Thoracic aorta (tissue), 2 donors: Measurements from ENCODE around the gene LYZ. TPM values are rescaled to one million over a fixed set of nuclear protein-coding genes. Genes with fewer than 3 reads are reported as not detected.
"Not testable (repeated sequence)": the region's sequence is repeated elsewhere in the genome, so short reads cannot be mapped to it uniquely, and the experiment has no call there.

Experiments
- ATAC-seq: fragments of 150-250 bp; one replicate; pipeline ENCODE4 v1.8.0; 2017; ENCODE audit warnings: low read depth; ENCODE audit not compliant: insufficient number of reproducible peaks, low FRiP score
- DNase-seq: peaks from one replicate; pipeline ENCODE4 v3.0.0-alpha.2; 2020; ENCODE audit warnings: low spot score
- H3K27ac ChIP-seq, 2 donors: fragments of 200-600 bp; sonication (generic); 1 replicate in 1 of 2; 2 replicates in 1 of 2; pipeline ENCODE4 v1.5.1; 2016; ENCODE audit warnings: mild to moderate bottlenecking in 2 of 2, moderate library complexity in 2 of 2
- H3K27me3 ChIP-seq: fragments of 200-600 bp; sonication (generic); replicated peaks from 2 replicates; pipeline ENCODE4 v1.6.0; 2016; ENCODE audit warnings: mild to moderate bottlenecking; ENCODE audit not compliant: insufficient read depth
- H3K36me3 ChIP-seq: fragments of 200-600 bp; sonication (generic); one replicate; pipeline ENCODE4 v1.5.1; 2016
- H3K4me1 ChIP-seq, 2 donors: fragments of 200-600 bp; sonication (generic); 1 replicate in 1 of 2; 2 replicates in 1 of 2; pipeline versions ENCODE4 v1.5.1 to v1.6.0; 2016; ENCODE audit warnings: low read depth in 2 of 2, mild to moderate bottlenecking in 1 of 2; ENCODE audit not compliant: control insufficient read depth in 1 of 2
- H3K4me3 ChIP-seq: fragments of 200-600 bp; sonication (generic); 2 replicates; pipeline ENCODE4 v1.5.1; 2016; ENCODE audit warnings: mild to moderate bottlenecking
- H3K9me3 ChIP-seq: fragments of 200-600 bp; sonication (generic); 2 replicates; pipeline ENCODE4 v1.5.1; 2016
- total RNA-seq, 2 donors: library from RNA; depleted of rRNA; stranded (reverse); fragments of >200 nt; gene quantifications; one replicate each; pipeline versions ENCODE4 v1.1.0 to v1.2.3, GENCODE V29; 2016
- TF ChIP-seq, protein P1 (sequence below): fragments of 200-600 bp; sonication (generic); IDR thresholded peaks from one replicate; pipeline ENCODE4 v1.5.1; 2019; ENCODE audit warnings: antibody characterized with exemption

Gene LYZ
- total RNA-seq, result 10 to 100 TPM; 91.2 to 99.9 TPM

- DNase-seq, result no peak
- Histone ChIP-seq H3K27ac (no peak within 1 kb of the TSS), H3K9me3 (no peaks in the 10 kb centered on the region), H3K4me1 (no peaks in the 10 kb centered on the region), H3K4me3 (peak within 1 kb of the TSS; percentile 33), H3K36me3 (no peaks in the 10 kb centered on the region), H3K27me3 (no peaks in the 10 kb centered on the region)
- no peak for ATAC-seq
- TF ChIP-seq, protein P1, sequence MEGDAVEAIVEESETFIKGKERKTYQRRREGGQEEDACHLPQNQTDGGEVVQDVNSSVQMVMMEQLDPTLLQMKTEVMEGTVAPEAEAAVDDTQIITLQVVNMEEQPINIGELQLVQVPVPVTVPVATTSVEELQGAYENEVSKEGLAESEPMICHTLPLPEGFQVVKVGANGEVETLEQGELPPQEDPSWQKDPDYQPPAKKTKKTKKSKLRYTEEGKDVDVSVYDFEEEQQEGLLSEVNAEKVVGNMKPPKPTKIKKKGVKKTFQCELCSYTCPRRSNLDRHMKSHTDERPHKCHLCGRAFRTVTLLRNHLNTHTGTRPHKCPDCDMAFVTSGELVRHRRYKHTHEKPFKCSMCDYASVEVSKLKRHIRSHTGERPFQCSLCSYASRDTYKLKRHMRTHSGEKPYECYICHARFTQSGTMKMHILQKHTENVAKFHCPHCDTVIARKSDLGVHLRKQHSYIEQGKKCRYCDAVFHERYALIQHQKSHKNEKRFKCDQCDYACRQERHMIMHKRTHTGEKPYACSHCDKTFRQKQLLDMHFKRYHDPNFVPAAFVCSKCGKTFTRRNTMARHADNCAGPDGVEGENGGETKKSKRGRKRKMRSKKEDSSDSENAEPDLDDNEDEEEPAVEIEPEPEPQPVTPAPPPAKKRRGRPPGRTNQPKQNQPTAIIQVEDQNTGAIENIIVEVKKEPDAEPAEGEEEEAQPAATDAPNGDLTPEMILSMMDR, result no peak
Measured at GRCh38 chr12:69348162-69348938, at the start of gene LYZ. TSS of gene LYZ (plus strand) at chr12:69348381. CDS start at chr12:69348409, 28 bp downstream.

DNA sequence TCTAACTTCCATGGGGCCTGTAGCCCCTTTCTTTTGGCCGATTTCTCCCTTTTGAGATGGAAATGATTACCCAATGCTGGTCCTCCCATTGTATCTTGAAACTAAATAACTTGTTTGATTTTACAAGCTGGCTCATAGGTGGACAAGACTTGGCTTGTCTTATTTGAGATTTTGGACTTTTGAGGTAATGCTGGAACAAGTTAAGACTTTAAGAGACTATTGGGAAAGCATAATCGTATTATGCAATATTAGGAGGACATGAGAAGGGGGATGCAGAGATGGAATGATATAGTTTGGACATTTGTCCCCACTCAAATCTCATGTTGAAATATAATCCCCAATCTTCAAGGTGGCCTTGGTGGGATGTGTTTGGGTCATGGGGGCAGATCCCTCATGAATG is 49.2 kb upstream of the LYZ start:
- no peaks in the 10 kb centered on the region for H3K9me3 ChIP-seq
- no peak overlapping the region for H3K4me3 ChIP-seq
- H3K27ac ChIP-seq, result no peak overlapping the region
- TF ChIP-seq, protein P1, result no peak
- no peak for DNase-seq
- no peaks in the 10 kb centered on the region for H3K27me3 ChIP-seq
- ATAC-seq, result no peak
- no peaks in the 10 kb centered on the region for H3K36me3 ChIP-seq
- H3K4me1 ChIP-seq, result no peaks in the 10 kb centered on the region

GRCh38 chr12:69304284-69304683 is 43.9 kb upstream of the LYZ start:
- Histone ChIP-seq H3K36me3 (no peaks in the 10 kb centered on the region), H3K9me3 (no peaks in the 10 kb centered on the region), H3K27ac (no peak overlapping the region), H3K4me3 (no peak overlapping the region), H3K4me1 (no peaks in the 10 kb centered on the region), H3K27me3 (no peaks in the 10 kb centered on the region)
- DNase-seq (no peak), ATAC-seq (no peak)
- TF ChIP-seq, protein P1, result no peak

GRCh38 chr12:69309461-69309860 is 38.7 kb upstream of the LYZ start:
- no peak overlapping the region for H3K4me3 ChIP-seq
- TF ChIP-seq, protein P1, result no peak
- H3K27me3 ChIP-seq, result no peaks in the 10 kb centered on the region
- DNase-seq, result no peak
- no peak overlapping the region for H3K27ac ChIP-seq
- H3K9me3 ChIP-seq, result no peaks in the 10 kb centered on the region
- H3K36me3 ChIP-seq, result no peaks in the 10 kb centered on the region
- no peak for ATAC-seq
- H3K4me1 ChIP-seq, result no peaks in the 10 kb centered on the region

- TF ChIP-seq, protein P1, result no peak
- DNase-seq, result no peak
- no peaks in the 10 kb centered on the region for H3K9me3 ChIP-seq
- no peaks in the 10 kb centered on the region for H3K36me3 ChIP-seq
- no peaks in the 10 kb centered on the region for H3K27me3 ChIP-seq
- no peak overlapping the region for H3K4me3 ChIP-seq
- H3K4me1 ChIP-seq, result no peaks in the 10 kb centered on the region
- ATAC-seq, result no peak
- no peak overlapping the region for H3K27ac ChIP-seq
Measured at GRCh38 chr12:69313209-69313608, 35.0 kb upstream of the LYZ start.

DNA sequence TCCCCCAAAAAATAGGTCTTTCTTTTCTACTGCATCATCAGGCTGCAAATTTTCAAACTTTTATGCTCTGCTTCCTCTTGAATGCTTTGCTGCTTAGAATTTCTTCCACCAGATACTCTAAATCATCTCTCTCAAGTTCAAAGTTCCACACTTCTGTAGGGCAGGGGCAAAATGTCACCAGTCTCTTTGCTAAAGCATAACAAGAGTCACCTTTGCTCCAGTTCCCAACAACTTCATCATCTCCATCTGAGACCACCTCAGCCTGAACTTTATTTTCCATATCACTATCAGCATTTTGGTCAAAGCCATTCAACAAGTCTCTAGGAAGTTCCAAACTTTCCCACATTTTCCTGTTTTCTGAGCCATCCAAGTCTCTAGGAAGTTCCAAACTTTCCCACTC is 31.4 kb upstream of the LYZ start:
- not testable (repeated sequence) for H3K9me3 ChIP-seq, ATAC-seq, DNase-seq, H3K4me1 ChIP-seq, H3K4me3 ChIP-seq, H3K36me3 ChIP-seq, H3K27me3 ChIP-seq, H3K27ac ChIP-seq

GRCh38 chr12:69317233-69317632 is 30.9 kb upstream of the LYZ start:
- H3K4me3 ChIP-seq, H3K4me1 ChIP-seq, DNase-seq, H3K36me3 ChIP-seq, H3K27ac ChIP-seq, H3K27me3 ChIP-seq, H3K9me3 ChIP-seq, ATAC-seq: not testable (repeated sequence)
